ENCODE results near the gene SV2C. TPM values are rescaled to one million over a fixed set of nuclear protein-coding genes. Genes with fewer than 3 reads are reported as not detected.

Gene SV2C
- total and polyA plus RNA-seq, 10 of the 15 experiments (the other 5 are each of a cell fraction or from before 2014, with no cell fraction given): under 0.01 to 1.1 (median 0.63) TPM

GRCh38 chr5:76271836-76272235 lies 188.7 kb downstream of the SV2C start:
- no peaks in the 10 kb centered on the region for H4K20me1 ChIP-seq (ENCODE audit: control insufficient read depth, insufficient read depth)
- no peak overlapping the region for H3K4me2 ChIP-seq (ENCODE audit: control insufficient read depth, insufficient read depth)
- CTCF ChIA-PET: interaction anchor here (1.2 to 1.4 kb wide), 2 partner anchors 12 to 15 kb away, joined by 3 to 4 read pairs; no protein-coding TSS in a partner anchor
- no TSS peak for BruUV-seq (replicated peaks)
- POLR2A ChIA-PET: no interaction called here
- H3K9ac ChIP-seq (ENCODE audit: control insufficient read depth, insufficient read depth, low read length): no peak overlapping the region
- no peaks in the 10 kb centered on the region for H3K27me3 ChIP-seq (replicated peaks in 1 of 2; ENCODE audit: control insufficient read depth in 2 of 2, insufficient read depth in 2 of 2, low read length in 1 of 2)
- intact Hi-C loops (cut with micrococcal nuclease; ENCODE audit: unreplicated experiment): no loop called here
- DNase-seq (ENCODE audit: low read depth, low spot score): no peak
- RAD21 ChIA-PET (ENCODE audit: unreplicated experiment): no interaction called here
- peaks cover 2% of the 10 kb centered on the region; the same call in 2 of the 3 replicates for H3K9me3 ChIP-seq (replicated peaks; ENCODE audit: control insufficient read depth, insufficient read depth, low read length)
- no peak overlapping the region for H3K27ac ChIP-seq (ENCODE audit: control insufficient read depth, insufficient read depth)
- H3K4me1 ChIP-seq (ENCODE audit: control insufficient read depth, insufficient read depth, low read length): peaks cover 5% of the 10 kb centered on the region; the same call in 1 of the 2 replicates
- SMC1A ChIA-PET (ENCODE audit: uncharacterized antibody, unreplicated experiment): interaction anchor here (0.8 kb wide), 1 partner anchor 142 kb away, joined by 3 read pairs; no protein-coding TSS in a partner anchor
- H3K36me3 ChIP-seq (ENCODE audit: control insufficient read depth in 2 of 2, insufficient read depth in 2 of 2, low read length in 1 of 2): no peaks in the 10 kb centered on the region
- in situ Hi-C loops (cut with MboI): no loop called here
- H2AFZ ChIP-seq (ENCODE audit: control insufficient read depth, low read depth, low read length): no peak overlapping the region
- no peaks in the 10 kb centered on the region for H3K79me2 ChIP-seq (ENCODE audit: control insufficient read depth, insufficient read depth, low read length)
- FAIRE-seq: no peak
- no peak for ATAC-seq
- no peak for TF ChIP-seq CEBPB (IDR thresholded peaks at IDR 0.05; ENCODE audit: borderline replicate concordance in 1 of 2, low read depth in 2 of 2, low read length in 2 of 2)
- no peak for TF ChIP-seq RCOR1 (conservative IDR thresholded peaks at IDR 0.05; ENCODE audit: low read depth, low read length)
- TF ChIP-seq, protein P1, sequence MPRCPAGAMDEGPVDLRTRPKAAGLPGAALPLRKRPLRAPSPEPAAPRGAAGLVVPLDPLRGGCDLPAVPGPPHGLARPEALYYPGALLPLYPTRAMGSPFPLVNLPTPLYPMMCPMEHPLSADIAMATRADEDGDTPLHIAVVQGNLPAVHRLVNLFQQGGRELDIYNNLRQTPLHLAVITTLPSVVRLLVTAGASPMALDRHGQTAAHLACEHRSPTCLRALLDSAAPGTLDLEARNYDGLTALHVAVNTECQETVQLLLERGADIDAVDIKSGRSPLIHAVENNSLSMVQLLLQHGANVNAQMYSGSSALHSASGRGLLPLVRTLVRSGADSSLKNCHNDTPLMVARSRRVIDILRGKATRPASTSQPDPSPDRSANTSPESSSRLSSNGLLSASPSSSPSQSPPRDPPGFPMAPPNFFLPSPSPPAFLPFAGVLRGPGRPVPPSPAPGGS (IDR thresholded peaks at IDR 0.05; ENCODE audit: borderline replicate concordance, insufficient read depth, low read depth, low read length, poor library complexity, severe bottlenecking): no peak
- no peak for TF ChIP-seq ZNF274 (IDR thresholded peaks at IDR 0.05; ENCODE audit: insufficient read depth, insufficient read length)
- no peak for TF ChIP-seq SRF (IDR thresholded peaks at IDR 0.05; ENCODE audit: low read depth in 2 of 2, low read length in 2 of 2)
- TF ChIP-seq PAX5 (IDR thresholded peaks at IDR 0.05; ENCODE audit: borderline replicate concordance, low read depth, low read length): no peak
- TF ChIP-seq, protein P2, sequence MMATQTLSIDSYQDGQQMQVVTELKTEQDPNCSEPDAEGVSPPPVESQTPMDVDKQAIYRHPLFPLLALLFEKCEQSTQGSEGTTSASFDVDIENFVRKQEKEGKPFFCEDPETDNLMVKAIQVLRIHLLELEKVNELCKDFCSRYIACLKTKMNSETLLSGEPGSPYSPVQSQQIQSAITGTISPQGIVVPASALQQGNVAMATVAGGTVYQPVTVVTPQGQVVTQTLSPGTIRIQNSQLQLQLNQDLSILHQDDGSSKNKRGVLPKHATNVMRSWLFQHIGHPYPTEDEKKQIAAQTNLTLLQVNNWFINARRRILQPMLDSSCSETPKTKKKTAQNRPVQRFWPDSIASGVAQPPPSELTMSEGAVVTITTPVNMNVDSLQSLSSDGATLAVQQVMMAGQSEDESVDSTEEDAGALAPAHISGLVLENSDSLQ (IDR thresholded peaks at IDR 0.05): no peak
- TF ChIP-seq TCF3 (IDR thresholded peaks at IDR 0.05; ENCODE audit: borderline replicate concordance, insufficient read depth, low read depth, low read length): no peak
- TF ChIP-seq KLF5 (IDR thresholded peaks at IDR 0.05; ENCODE audit: partially characterized antibody): no peak
- no peak for TF ChIP-seq IRF4 (IDR thresholded peaks at IDR 0.05; ENCODE audit: low read depth, low read length)
- TF ChIP-seq, protein P3, sequence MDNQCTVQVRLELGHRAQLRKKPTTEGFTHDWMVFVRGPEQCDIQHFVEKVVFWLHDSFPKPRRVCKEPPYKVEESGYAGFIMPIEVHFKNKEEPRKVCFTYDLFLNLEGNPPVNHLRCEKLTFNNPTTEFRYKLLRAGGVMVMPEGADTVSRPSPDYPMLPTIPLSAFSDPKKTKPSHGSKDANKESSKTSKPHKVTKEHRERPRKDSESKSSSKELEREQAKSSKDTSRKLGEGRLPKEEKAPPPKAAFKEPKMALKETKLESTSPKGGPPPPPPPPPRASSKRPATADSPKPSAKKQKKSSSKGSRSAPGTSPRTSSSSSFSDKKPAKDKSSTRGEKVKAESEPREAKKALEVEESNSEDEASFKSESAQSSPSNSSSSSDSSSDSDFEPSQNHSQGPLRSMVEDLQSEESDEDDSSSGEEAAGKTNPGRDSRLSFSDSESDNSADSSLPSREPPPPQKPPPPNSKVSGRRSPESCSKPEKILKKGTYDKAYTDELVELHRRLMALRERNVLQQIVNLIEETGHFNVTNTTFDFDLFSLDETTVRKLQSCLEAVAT (IDR thresholded peaks at IDR 0.05): no peak
- no peak for TF ChIP-seq SPI1 (IDR thresholded peaks at IDR 0.05; ENCODE audit: borderline replicate concordance, insufficient read depth, low read depth, low read length)
- no peak for TF ChIP-seq MTA3 (IDR thresholded peaks at IDR 0.05; ENCODE audit: borderline replicate concordance, low read length)
- TF ChIP-seq ASH2L (IDR thresholded peaks at IDR 0.05; ENCODE audit: borderline replicate concordance, low read depth): no peak
- TF ChIP-seq, protein P4, sequence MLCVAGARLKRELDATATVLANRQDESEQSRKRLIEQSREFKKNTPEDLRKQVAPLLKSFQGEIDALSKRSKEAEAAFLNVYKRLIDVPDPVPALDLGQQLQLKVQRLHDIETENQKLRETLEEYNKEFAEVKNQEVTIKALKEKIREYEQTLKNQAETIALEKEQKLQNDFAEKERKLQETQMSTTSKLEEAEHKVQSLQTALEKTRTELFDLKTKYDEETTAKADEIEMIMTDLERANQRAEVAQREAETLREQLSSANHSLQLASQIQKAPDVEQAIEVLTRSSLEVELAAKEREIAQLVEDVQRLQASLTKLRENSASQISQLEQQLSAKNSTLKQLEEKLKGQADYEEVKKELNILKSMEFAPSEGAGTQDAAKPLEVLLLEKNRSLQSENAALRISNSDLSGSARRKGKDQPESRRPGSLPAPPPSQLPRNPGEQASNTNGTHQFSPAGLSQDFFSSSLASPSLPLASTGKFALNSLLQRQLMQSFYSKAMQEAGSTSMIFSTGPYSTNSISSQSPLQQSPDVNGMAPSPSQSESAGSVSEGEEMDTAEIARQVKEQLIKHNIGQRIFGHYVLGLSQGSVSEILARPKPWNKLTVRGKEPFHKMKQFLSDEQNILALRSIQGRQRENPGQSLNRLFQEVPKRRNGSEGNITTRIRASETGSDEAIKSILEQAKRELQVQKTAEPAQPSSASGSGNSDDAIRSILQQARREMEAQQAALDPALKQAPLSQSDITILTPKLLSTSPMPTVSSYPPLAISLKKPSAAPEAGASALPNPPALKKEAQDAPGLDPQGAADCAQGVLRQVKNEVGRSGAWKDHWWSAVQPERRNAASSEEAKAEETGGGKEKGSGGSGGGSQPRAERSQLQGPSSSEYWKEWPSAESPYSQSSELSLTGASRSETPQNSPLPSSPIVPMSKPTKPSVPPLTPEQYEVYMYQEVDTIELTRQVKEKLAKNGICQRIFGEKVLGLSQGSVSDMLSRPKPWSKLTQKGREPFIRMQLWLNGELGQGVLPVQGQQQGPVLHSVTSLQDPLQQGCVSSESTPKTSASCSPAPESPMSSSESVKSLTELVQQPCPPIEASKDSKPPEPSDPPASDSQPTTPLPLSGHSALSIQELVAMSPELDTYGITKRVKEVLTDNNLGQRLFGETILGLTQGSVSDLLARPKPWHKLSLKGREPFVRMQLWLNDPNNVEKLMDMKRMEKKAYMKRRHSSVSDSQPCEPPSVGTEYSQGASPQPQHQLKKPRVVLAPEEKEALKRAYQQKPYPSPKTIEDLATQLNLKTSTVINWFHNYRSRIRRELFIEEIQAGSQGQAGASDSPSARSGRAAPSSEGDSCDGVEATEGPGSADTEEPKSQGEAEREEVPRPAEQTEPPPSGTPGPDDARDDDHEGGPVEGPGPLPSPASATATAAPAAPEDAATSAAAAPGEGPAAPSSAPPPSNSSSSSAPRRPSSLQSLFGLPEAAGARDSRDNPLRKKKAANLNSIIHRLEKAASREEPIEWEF (IDR thresholded peaks at IDR 0.05; ENCODE audit: insufficient replicate concordance, low read depth, low read length): no peak
- H3K4me3 ChIP-seq: no peak overlapping the region
